GM19455 (cell line): ENCODE data around the gene TCP10L.
"Not testable (repeated sequence)": the region's sequence is repeated elsewhere in the genome, so short reads cannot be mapped to it uniquely, and the experiment has no call there.

Experiments
- ATAC-seq: cut with Tn5 transposase; IDR thresholded peaks from one replicate; pipeline ENCODE4 v1.9.1; 2021; ENCODE audit not compliant: unreplicated experiment

The TCP10L gene, protein sequence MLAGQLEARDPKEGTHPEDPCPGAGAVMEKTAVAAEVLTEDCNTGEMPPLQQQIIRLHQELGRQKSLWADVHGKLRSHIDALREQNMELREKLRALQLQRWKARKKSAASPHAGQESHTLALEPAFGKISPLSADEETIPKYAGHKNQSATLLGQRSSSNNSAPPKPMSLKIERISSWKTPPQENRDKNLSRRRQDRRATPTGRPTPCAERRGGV

DNA sequence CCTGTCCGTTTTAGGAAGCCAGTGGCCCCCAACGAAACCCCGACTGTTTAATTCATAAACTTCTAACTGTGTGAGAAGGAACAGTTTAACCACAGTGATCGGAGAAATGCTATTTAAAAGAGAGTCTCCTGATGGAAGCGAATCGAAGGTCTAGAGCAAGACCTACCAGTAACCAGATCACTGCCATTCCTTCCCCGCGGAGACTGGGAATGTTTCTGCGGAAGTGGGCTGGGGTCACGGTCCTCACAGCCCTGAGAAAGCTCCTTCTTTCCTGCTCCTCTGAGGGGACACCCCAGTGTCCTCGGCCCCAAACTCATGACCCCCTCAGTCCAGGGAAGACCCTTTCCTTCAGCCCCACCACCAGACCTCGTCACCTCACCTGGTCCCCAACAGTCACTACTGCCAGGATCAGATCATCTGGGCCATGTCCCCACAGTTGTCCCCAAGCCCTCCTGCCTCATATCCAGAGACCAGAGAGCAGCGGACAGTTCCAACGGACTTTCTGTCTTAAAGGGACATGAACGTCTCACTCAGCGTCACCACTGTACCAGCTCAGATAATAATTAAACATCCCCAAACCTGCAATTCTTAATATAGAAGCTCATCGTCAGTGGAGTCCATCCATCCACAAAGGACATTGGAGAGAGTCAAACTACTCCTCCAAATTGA, at the start of gene TCP10L:
TSS of gene TCP10L (minus strand) at position 482 of the 669 bp plus-strand sequence. CDS start 1,219 bp downstream, outside the sequence.
- no peak for ATAC-seq

DNA sequence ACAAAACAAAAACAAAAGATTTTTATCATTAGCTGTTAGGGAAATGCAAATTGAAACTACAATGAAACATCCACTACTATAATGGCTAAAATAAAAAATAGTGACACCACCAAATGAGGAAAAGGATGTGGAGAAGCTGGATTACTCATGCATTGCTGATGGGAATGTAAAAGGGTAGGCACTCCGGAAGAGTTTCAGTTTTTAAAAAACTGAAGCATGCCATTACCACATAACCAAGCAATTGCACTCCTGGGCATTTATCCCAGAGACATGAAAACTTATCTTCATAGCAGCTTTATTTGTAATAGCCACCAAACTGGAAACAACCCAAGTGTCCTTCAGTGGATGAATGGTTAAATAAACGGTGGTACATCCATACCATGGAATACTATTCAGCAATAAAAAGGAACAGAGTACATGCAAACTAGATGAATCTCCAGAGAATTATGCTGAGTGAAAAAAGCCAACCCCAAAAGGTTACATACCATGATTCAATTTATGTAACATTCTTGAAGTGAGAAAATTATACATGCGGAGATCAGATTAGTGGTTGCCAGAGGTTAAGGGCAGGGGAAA, 41.4 kb upstream of the TCP10L start:
- ATAC-seq = no peak

DNA sequence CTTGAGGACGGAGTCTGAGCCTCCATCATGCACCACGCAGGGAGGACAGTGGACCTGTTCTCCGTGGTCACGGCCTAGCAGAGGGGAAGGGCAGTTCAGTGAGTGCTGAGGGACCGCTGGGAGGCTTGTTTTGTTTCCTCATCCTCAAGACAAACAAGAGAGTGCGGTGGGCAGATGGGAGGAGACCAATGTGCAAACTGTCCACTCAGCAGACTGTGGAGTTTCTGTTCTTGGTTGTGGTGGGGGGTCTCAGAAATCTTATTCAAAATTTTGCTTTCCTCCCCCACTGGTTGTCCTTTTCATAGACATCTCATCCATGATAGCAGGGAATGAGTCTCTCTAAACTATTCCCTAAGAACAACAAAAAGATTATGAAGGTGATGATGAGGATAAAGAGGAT, 32.9 kb upstream of the TCP10L start:
- not testable (repeated sequence) for ATAC-seq

DNA sequence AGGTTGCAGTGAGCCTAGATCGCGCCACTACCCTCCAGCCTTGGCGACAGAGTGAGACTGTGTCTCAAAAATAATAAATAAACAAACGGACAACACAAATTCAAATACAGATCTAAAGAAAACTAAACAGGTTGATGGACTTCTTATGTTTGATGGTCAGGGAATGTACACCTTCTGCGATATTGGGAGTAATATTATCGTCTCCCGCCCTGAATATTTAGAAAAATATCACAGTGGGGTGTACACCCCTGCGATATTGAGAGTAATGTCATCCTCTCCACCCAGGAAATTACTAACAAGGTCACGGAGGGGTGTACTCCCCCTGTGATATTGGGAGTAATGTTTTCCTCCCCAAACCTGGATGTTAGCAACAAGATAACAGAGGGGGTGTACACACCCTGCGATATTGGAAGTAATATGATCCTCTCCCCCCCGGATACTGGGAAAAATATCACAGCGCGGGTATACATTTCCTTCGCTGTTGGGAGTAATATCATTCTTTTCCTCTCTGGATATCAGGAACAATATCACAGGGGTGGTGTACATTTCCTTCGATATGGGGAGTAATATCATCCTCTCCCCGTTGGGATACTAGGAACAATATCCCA, 28.2 kb upstream of the TCP10L start:
- ATAC-seq = no peak

DNA sequence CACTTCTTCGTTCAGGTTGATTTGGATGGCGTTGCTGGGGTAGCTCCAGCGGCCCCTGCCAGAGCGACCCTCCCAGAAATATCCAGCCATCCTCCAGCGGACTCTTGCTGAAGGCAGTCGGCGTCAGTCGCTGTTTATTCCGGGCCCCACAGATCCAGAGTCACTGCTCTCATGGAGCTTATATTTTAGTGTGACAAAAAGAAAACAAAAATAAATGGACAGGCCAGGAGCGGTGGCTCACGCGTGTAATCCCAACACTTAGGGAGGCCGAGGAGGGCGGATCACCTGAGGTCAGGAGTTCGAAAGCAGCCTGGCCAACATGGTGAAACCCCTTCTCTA, 27.6 kb upstream of the TCP10L start:
- ATAC-seq = no peak

DNA sequence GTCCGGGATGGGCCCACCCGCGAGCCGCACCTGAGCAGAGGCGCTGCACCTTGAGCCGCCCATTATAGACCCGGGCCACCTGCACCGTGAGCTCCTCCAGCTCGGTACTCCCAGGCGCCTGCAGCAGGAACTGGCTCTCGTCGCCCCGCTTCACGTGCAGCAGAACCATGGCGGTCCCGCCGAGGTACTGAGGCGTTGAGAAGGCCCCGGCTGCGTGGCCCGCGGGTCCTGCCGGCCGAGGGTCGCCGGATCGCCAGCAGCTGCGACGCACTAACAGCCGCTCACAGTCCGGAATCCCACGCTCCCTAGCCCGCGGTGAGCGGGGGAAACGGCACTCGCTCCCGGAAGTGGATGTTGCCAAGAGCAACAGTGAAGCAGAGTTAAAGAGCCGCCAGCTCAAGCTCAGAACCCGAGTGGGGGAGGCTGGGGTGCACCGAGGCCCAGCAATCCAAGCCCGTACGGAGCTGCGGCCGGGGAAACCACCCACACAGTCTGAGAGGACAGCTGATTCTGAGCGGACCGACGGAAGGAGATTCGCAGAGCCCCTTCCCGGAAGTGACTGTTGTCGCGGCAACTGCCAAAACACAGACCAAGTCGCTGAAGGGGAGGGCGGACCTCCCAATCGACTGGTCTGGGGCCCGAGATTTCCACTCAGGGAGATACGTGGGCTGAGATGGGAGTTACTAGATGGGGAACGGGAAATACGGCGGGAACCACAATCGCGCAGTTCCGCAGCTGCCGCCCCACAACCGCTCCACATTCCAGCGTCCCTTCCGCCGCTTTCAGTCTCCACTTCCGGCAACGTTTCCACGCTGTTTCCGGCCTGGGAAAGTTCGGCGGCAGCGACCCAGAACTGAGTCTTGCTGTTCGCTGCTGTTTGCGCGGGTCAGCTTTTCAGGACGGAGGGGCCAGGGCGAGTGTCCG, 27.0 kb upstream of the TCP10L start, which contains the start of gene CFAP298:
TSS of gene CFAP298 (minus strand) at position 303 of the 924 bp plus-strand sequence. CDS start at position 169, 134 bp downstream.
- peak; percentile 89 for ATAC-seq

DNA sequence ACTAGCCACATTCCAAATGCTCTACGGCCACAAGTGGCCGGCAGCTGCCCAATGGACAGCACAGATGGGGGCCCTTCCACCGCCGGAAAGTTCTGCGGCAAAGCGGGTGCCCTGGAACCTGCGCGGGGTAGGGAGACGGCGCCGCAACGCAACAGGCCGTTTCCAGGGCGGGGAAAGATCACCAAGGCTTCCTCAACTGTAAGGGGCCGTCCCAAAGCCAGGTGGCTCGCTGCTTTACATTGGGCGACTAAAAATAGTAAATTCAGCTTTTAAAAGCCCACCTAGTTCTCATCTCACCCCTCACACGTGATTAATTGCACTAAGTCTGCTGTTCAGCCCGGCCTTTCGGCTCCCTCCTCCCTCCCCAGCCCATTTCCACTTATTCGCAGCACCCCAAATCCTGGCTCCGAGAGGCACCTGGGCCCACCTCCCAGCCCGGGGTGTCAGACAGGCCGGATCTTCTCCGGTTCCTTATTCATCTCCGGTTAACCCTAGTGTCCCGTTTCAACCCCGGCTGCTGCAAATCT, 26.2 kb upstream of the TCP10L start:
- ATAC-seq = peak; percentile 17

DNA sequence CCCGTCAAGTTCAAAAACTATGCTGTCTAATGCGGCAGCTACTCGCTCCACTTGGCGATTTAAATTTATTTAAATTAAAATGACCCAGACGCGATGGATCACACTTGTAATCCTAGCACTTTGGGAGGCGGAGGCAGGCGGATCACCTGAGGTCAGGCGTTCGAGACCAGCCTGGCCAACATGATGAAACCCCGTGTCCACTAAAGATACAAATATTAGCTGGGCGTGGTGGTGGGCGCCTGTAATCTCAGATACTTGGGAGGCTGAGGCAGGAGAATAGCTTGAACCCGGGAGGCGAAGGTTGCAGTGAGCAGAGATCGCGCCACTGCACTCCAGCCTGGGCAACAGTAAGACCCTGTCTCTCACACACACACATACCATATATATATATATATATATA, 25.6 kb upstream of the TCP10L start:
- not testable (repeated sequence) for ATAC-seq

DNA sequence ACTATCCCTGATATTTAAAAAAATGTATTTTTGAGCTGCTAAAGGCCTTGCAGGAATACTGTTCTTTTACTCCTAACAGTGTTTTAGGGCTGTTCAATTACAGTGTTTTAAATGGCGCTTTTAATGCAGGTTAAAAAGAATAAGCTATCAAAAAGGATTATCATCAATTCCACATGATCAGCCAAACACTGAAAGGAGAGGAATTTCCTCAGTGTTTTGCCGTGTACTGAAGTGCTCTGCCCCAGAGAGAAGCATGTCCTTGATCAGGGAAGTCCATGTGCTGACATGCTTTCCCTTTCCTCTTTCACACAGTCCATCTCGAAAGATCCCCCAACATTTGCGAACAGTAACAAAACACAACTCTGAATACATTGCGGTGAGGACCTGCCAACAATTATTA, 23.5 kb upstream of the TCP10L start:
- no peak for ATAC-seq

DNA sequence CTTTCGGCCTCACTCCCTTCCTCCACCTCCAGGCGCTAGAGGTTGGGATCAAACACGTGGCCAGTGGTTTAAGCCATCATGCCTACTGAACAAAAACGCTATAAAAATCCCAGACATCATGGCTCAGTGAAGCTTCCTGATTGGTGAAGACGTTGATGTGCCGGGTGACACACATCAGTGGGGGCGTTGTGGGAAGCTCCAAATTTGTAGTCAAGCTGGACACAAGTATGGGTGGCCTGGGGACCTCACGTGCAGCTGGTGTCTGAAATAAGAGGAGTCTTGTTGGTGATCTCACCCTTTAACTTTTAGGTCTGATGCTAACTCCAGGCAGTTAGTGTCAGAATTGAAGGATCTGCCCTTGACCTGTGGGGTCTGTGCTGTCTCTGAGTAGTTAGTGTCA, 20.1 kb upstream of the TCP10L start:
- ATAC-seq = no peak

DNA sequence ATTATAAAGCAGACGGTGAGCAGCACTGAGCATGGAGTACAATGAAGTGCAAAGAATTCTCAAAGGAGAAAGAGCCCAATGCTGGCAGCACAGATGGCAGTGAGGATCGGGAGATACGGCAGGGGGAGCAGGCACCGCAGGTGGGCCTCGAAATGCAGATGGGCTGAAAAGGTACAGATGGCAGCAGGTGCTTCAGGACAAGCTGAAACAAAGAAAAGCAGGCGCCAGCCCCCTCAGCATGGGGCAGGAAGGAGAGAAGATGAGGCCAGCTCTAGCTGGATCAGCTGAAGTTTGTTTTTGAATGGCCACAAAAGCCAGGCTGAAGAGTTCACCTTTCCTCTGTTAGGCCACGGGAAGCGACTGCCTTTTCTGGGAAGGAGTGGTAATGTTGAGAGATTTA, 19.1 kb upstream of the TCP10L start:
- ATAC-seq = no peak

DNA sequence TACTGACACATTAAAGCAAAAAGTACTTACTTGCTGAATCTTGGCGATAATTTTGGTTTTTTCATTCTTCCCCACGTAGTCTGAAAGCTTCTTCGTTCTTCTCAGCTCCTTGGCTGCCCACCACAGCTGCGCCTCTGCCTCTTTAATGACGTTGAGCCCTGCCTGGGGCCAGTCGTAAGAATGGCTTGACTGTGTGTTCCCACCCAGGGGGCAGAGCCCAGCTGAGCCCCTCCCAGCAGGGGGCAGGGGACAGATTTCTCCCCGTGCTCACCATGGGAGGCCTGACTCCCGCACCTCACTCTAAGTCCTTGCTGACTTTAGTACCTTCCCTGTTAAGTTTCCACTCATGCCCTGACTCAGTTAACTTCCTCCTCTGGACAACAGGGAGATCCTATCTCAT, 17.8 kb upstream of the TCP10L start:
- no peak for ATAC-seq

DNA sequence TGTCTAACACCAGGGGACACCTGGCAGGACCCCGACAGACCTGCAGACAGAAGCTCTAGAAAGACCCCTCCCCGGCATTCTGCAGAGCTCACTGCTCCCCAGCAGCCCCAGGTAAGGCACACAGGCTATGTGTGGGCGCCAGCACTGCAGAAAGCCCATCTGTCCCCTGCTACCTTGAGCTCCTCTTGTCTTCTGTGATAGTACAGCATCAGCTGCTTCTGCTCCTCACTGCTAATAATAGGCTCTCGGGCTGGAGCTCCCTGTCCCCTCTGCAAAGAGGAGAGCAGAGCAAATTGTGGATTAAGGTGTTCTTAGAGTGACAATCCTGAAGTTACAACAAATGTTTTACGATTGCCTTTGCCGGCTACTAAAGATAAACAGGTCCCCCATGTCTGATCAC, 16.8 kb upstream of the TCP10L start:
- no peak for ATAC-seq

DNA sequence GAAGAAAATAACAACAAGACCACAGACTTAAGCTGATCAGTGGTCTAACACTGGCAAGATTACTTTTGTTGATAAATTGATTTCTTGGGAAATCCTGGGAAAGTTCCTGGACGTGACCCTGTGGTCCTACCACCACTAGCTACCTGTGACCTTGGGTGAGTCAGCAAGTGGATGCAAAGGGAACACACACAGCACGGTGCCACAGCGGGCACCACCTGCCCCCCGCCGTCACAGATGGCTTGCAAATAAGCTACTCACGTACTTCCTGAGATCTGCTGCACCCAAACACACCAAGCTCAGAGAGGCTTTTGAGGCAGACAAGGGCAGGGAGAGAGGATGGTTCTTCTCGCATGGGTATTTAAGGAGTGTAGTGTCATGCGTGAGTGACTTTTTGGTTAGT, 14.2 kb upstream of the TCP10L start:
- no peak for ATAC-seq

DNA sequence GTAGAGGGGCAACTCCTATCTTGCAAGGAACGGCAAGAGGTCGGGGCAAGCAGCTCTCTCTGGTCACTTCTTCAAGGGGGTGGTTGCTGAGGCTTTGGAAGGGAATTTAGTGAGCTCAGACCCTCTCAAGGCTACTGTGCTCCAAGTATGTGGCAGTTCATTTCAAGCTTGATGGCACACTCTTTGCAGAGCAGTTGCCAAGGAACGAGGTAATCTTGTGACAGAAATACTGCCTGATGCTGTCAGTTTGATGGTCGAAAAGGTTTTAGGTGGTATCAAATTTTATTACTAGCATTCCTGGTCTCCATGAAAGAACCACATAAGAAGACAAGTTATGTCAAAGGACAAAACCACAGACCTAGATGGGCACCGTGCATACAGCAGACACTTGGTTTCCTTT, 13.8 kb upstream of the TCP10L start:
- no peak for ATAC-seq

DNA sequence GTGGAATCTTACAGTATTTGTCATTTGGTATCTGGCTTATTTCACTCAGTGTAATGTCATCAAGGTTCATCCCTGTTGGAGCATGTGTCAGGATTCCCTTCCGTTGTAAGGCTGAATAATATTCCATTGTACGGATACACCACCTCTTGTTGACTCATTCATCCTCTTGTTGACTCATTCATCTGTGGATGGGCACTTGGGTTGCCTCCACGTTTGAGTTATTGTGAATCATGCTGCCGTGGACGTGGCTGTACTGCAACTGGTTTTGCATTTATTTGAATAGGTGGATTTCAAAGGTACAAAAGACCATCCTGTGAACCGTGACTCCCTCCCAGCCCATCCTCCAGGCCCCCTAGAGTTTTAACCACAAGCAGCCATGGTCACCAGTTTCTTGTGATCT, 11.9 kb upstream of the TCP10L start:
- ATAC-seq = no peak

DNA sequence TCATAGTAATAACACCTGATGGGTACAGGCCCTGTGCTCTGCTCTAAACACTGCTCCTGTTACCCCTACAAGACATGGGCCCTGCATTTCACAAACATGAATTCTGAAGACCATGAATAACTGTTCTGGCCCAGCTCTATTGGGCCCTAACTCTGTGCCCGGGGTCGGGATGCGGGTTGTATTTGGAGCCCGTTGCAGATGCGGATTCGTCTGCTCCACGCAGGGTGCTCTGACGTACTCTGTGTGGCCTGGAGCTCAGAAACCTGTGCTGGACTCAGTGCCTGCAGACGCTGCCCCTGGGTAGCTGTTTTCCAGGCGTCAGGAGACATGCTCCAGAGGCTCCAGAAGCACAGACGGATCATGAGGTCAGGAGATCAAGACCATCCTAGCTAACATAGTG, 10.1 kb upstream of the TCP10L start:
- no peak for ATAC-seq

DNA sequence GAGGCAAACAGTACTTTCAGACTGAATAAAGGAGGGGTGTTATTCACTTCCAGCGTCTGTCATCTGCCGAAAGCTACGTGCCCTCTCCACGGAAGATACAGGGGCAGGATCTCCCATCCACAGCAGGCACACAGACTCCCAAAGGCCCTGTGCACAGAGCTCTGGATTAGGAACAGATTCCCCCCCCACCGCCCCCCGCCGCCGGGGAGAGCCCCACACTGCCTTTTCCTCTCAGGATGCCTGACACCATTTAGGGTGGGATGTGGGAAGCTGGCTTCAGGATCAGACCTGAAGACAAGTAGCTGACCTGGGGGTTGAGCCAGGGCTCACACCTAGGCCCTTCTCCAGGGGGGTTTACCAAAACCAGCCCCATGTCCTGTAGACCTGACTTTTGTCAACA, 8.4 kb upstream of the TCP10L start:
- ATAC-seq = no peak

DNA sequence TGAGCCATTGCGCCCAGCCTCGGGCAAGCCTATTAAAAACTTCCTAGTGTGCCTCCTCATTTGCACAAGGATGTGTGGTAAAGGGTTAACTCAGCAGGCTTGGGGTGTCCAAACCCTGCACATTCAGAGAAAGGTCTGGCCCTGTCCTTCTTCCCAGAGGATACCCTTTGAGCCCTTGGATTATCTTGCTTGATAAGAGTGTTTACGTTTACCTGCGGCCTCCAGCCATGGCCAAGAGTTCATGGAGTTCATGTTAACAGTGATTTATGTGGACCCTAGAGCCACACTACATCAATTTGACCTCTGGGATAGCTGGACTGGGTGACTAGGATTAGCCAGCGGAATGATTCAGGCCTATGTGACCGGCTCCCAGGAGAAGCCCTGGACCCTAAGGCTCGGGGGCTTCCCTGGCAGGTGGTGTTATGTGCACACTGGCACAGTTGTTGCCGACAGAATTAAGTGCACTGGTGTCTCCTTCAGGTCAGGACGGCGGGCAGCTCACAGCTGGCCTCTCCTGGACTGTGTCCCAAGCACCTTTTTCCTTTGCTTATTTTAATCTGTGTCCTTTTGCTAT, 7.7 kb upstream of the TCP10L start:
- no peak for ATAC-seq

DNA sequence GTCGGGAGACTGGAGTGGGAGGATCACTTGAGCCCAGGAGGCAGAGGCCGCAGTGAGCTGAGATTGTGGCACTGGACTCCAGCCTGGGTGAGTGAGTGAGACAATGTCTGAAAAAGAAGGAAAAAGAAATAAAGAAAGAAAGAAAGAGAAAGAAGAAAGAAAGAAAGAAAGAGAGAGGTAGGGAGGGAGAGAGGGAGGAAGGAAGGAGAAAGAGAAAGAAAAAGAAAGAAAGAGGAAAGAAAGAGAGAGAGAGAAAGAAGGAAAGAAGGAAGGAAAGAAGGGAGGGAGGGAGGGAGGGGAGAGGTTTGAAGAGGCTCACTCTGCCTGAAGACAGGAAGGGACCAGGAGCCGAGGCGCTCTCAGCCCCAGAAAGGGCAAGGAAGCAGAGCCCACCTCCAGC, 4.8 kb upstream of the TCP10L start:
- no peak for ATAC-seq

DNA sequence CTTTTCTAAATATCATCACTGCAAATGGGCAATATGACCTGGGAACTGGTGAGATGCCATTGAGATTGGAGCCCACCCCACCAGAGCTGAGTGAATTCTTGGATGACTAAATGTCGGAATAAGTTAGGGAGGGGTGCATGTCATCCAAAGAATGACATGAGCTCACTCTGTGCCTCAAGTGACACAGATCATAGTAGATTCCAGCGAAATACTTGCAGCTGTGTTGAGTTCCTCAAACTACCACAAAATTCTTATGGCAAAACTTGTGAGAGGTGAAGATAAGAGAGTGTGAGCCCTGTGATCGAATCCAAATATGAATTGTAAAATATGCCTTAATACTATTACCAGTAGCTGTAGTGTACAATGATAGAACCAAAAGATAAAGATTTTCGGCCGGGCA, 2.3 kb upstream of the TCP10L start:
- no peak for ATAC-seq
